ENCODE data around the gene HS3ST5. TPM values are rescaled to one million over a fixed set of nuclear protein-coding genes. Genes with fewer than 3 reads are reported as not detected.

Gene HS3ST5
- total RNA-seq, 1 donor from 2014 or later, result 1.5 TPM

- Histone ChIP-seq H4K20me1 (ENCODE audit: insufficient read depth, low read length) (no peaks in the 10 kb centered on the region), H3K36me3 (ENCODE audit: insufficient read depth, low read length) (no peaks in the 10 kb centered on the region), H3K4me3 (ENCODE audit: insufficient read depth, low read depth, low read length) (no peak overlapping the region), H3K4me1 (ENCODE audit: insufficient read depth, low read length) (peaks cover 5% of the 10 kb centered on the region), H3K27me3 (ENCODE audit: insufficient read depth, low read length) (no peaks in the 10 kb centered on the region), H3K79me2 (ENCODE audit: insufficient read depth, low read length) (no peaks in the 10 kb centered on the region), H3K27ac (ENCODE audit: low read depth, low read length) (no peak overlapping the region), H3K9me3 (ENCODE audit: insufficient read depth, low read depth, low read length) (no peaks in the 10 kb centered on the region), H3K4me2 (ENCODE audit: low read length) (peak overlapping the region; percentile 21), H3K9ac (ENCODE audit: low read length) (no peak overlapping the region), H2AFZ (ENCODE audit: low read depth, low read length) (peak overlapping the region; percentile 56)
- FAIRE-seq (peak; percentile 71), DNase-seq (ENCODE audit: low read depth) (peak; percentile 55)
- no peaks in the 10 kb centered on the region for H3K27me3 Mint-ChIP-seq (ENCODE audit: low read depth, unreplicated experiment)
- H3K4me3 Mint-ChIP-seq (ENCODE audit: unreplicated experiment), result no peak overlapping the region
- no peaks in the 10 kb centered on the region for H3K9me3 Mint-ChIP-seq (ENCODE audit: unreplicated experiment)
- TF ChIP-seq EZH2 (IDR thresholded peaks at IDR 0.05; ENCODE audit: insufficient read depth, low read length) (no peak), CTCF (IDR thresholded peaks at IDR 0.05; ENCODE audit: insufficient read depth, low read depth, low read length) (no peak)
- no peak overlapping the region for H3K27ac Mint-ChIP-seq (ENCODE audit: unreplicated experiment)
- H3K36me3 Mint-ChIP-seq (ENCODE audit: low read depth, unreplicated experiment), result no peaks in the 10 kb centered on the region
- H3K4me1 Mint-ChIP-seq (ENCODE audit: low read depth, unreplicated experiment), result peaks cover 15% of the 10 kb centered on the region
Measured at GRCh38 chr6:114100215-114100994, 242.4 kb downstream of the HS3ST5 start.

- Histone ChIP-seq H3K4me2 (ENCODE audit: low read length) (no peak overlapping the region), H3K36me3 (ENCODE audit: insufficient read depth, low read length) (no peaks in the 10 kb centered on the region), H3K9ac (ENCODE audit: low read length) (no peak overlapping the region), H3K27me3 (ENCODE audit: insufficient read depth, low read length) (no peaks in the 10 kb centered on the region), H2AFZ (ENCODE audit: low read depth, low read length) (no peak overlapping the region), H4K20me1 (ENCODE audit: insufficient read depth, low read length) (no peaks in the 10 kb centered on the region), H3K4me3 (ENCODE audit: insufficient read depth, low read depth, low read length) (no peak overlapping the region), H3K27ac (ENCODE audit: low read depth, low read length) (no peak overlapping the region), H3K4me1 (ENCODE audit: insufficient read depth, low read length) (peaks cover 5% of the 10 kb centered on the region), H3K9me3 (ENCODE audit: insufficient read depth, low read depth, low read length) (no peaks in the 10 kb centered on the region), H3K79me2 (ENCODE audit: insufficient read depth, low read length) (no peaks in the 10 kb centered on the region)
- Mint-ChIP-seq H3K4me3 (ENCODE audit: unreplicated experiment) (no peak overlapping the region), H3K9me3 (ENCODE audit: unreplicated experiment) (no peaks in the 10 kb centered on the region), H3K36me3 (ENCODE audit: low read depth, unreplicated experiment) (no peaks in the 10 kb centered on the region), H3K27me3 (ENCODE audit: low read depth, unreplicated experiment) (no peaks in the 10 kb centered on the region), H3K4me1 (ENCODE audit: low read depth, unreplicated experiment) (peaks cover 15% of the 10 kb centered on the region), H3K27ac (ENCODE audit: unreplicated experiment) (no peak overlapping the region)
- FAIRE-seq (no peak), DNase-seq (ENCODE audit: low read depth) (no peak)
- TF ChIP-seq CTCF (IDR thresholded peaks at IDR 0.05; ENCODE audit: insufficient read depth, low read depth, low read length) (peak; percentile 65), EZH2 (IDR thresholded peaks at IDR 0.05; ENCODE audit: insufficient read depth, low read length) (no peak)
Measured at GRCh38 chr6:114096561-114097172, 246.2 kb downstream of the HS3ST5 start.

- H3K27me3 Mint-ChIP-seq (ENCODE audit: low read depth, unreplicated experiment), result no peaks in the 10 kb centered on the region
- H3K4me1 ChIP-seq (ENCODE audit: insufficient read depth, low read length), result no peaks in the 10 kb centered on the region
- H3K4me3 Mint-ChIP-seq (ENCODE audit: unreplicated experiment), result no peak overlapping the region
- H3K36me3 ChIP-seq (ENCODE audit: insufficient read depth, low read length), result no peaks in the 10 kb centered on the region
- no peaks in the 10 kb centered on the region for H3K79me2 ChIP-seq (ENCODE audit: insufficient read depth, low read length)
- FAIRE-seq (no peak), DNase-seq (ENCODE audit: low read depth) (no peak)
- H3K9me3 ChIP-seq (ENCODE audit: insufficient read depth, low read depth, low read length), result no peaks in the 10 kb centered on the region
- no peaks in the 10 kb centered on the region for H3K27me3 ChIP-seq (ENCODE audit: insufficient read depth, low read length)
- no peak overlapping the region for H3K4me2 ChIP-seq (ENCODE audit: low read length)
- H3K27ac Mint-ChIP-seq (ENCODE audit: unreplicated experiment), result no peak overlapping the region
- H4K20me1 ChIP-seq (ENCODE audit: insufficient read depth, low read length), result no peaks in the 10 kb centered on the region
- H3K27ac ChIP-seq (ENCODE audit: low read depth, low read length), result no peak overlapping the region
- H3K9ac ChIP-seq (ENCODE audit: low read length), result no peak overlapping the region
- no peaks in the 10 kb centered on the region for H3K36me3 Mint-ChIP-seq (ENCODE audit: low read depth, unreplicated experiment)
- no peak overlapping the region for H3K4me3 ChIP-seq (ENCODE audit: insufficient read depth, low read depth, low read length)
- TF ChIP-seq EZH2 (IDR thresholded peaks at IDR 0.05; ENCODE audit: insufficient read depth, low read length), result no peak
- no peak for TF ChIP-seq CTCF (IDR thresholded peaks at IDR 0.05; ENCODE audit: insufficient read depth, low read depth, low read length)
- H3K9me3 Mint-ChIP-seq (ENCODE audit: unreplicated experiment), result no peaks in the 10 kb centered on the region
- no peak overlapping the region for H2AFZ ChIP-seq (ENCODE audit: low read depth, low read length)
- peaks cover 6% of the 10 kb centered on the region for H3K4me1 Mint-ChIP-seq (ENCODE audit: low read depth, unreplicated experiment)
Measured at GRCh38 chr6:114092943-114093342, 249.9 kb downstream of the HS3ST5 start.

All from astrocyte (in vitro differentiated cells and primary cell).